HG02840 (cell line): ENCODE data around the gene FAIM2.

ENCODE experiments used
- ATAC-seq: cut with Tn5 transposase; IDR thresholded peaks from one replicate; pipeline ENCODE4 v1.9.1; 2021; ENCODE audit warnings: mild to moderate bottlenecking, moderate library complexity, moderate number of reproducible peaks; ENCODE audit not compliant: unreplicated experiment, low FRiP score

FAIM2 gene

GRCh38 chr12:49903700-49904423, at the start of gene FAIM2:
FAIM2 (minus strand) TSS chr12:49903900; CDS start chr12:49903792, 108 bp downstream.
- ATAC-seq = no peak

- no peak for ATAC-seq
These were observed 49.5 kb upstream of the FAIM2 start for GRCh38 chr12:49953151-49953550.

- ATAC-seq = no peak
These were observed 48.8 kb upstream of the FAIM2 start for GRCh38 chr12:49952391-49953055.

- no peak for ATAC-seq
These were observed 47.9 kb upstream of the FAIM2 start for GRCh38 chr12:49951411-49952240.

- ATAC-seq = no peak
These were observed 46.9 kb upstream of the FAIM2 start, which contains the start of gene AQP2 for GRCh38 chr12:49950273-49951251. AQP2 (plus strand) TSS chr12:49950737; CDS start chr12:49950831, 94 bp downstream.

- ATAC-seq = no peak
These were observed 46.2 kb upstream of the FAIM2 start for GRCh38 chr12:49949866-49950265.

GRCh38 chr12:49948866-49949845, 45.5 kb upstream of the FAIM2 start:
- no peak for ATAC-seq

GRCh38 chr12:49947593-49948226, 44.0 kb upstream of the FAIM2 start:
- ATAC-seq = no peak

- ATAC-seq = no peak
These were observed 42.8 kb upstream of the FAIM2 start for GRCh38 chr12:49946497-49946896.

- ATAC-seq = no peak
These were observed 42.4 kb upstream of the FAIM2 start for GRCh38 chr12:49946086-49946485.

GRCh38 chr12:49945394-49946080, 41.8 kb upstream of the FAIM2 start:
- ATAC-seq = no peak

- ATAC-seq = no peak
These were observed 41.0 kb upstream of the FAIM2 start for GRCh38 chr12:49944718-49945117.

GRCh38 chr12:49944046-49944445, 40.3 kb upstream of the FAIM2 start:
- no peak for ATAC-seq

- ATAC-seq = no peak
These were observed 39.9 kb upstream of the FAIM2 start for GRCh38 chr12:49943625-49943960.

- ATAC-seq = no peak
These were observed 39.4 kb upstream of the FAIM2 start for GRCh38 chr12:49942921-49943624.

- ATAC-seq = no peak
These were observed 38.8 kb upstream of the FAIM2 start for GRCh38 chr12:49942512-49942893.
